HG03103 (cell line): ENCODE data around the gene CAMK2N1.
"Not testable (repeated sequence)": the region's sequence is repeated elsewhere in the genome, so short reads cannot be mapped to it uniquely, and the experiment has no call there.

Experiments used
- ATAC-seq: cut with Tn5 transposase; IDR thresholded peaks from one replicate; pipeline ENCODE4 v1.9.1; 2021; ENCODE audit warnings: low read depth; ENCODE audit not compliant: unreplicated experiment

The CAMK2N1 gene

GRCh38 chr1:20497506-20497905 lies 11.5 kb upstream of the CAMK2N1 start:
- no peak for ATAC-seq

GRCh38 chr1:20496725-20497383 lies 10.8 kb upstream of the CAMK2N1 start:
- ATAC-seq, result not testable (repeated sequence)

GRCh38 chr1:20496241-20496661 lies 10.2 kb upstream of the CAMK2N1 start:
- ATAC-seq, result no peak

- ATAC-seq, result no peak
Measured at GRCh38 chr1:20495661-20496060, 9.7 kb upstream of the CAMK2N1 start.

GRCh38 chr1:20494609-20495311 lies 8.8 kb upstream of the CAMK2N1 start:
- no peak for ATAC-seq

GRCh38 chr1:20493839-20494608 lies 8.0 kb upstream of the CAMK2N1 start:
- no peak for ATAC-seq

- no peak for ATAC-seq
Measured at GRCh38 chr1:20493309-20493708, 7.3 kb upstream of the CAMK2N1 start.

GRCh38 chr1:20492751-20493150 lies 6.7 kb upstream of the CAMK2N1 start:
- ATAC-seq, result no peak

GRCh38 chr1:20491866-20492265 lies 5.9 kb upstream of the CAMK2N1 start:
- ATAC-seq, result no peak

GRCh38 chr1:20491178-20491577 lies 5.2 kb upstream of the CAMK2N1 start:
- ATAC-seq, result no peak

- ATAC-seq, result no peak
Measured at GRCh38 chr1:20487236-20487590, 1.2 kb upstream of the CAMK2N1 start.

- no peak for ATAC-seq
Measured at GRCh38 chr1:20486457-20487235, 636 bp upstream of the CAMK2N1 start.

GRCh38 chr1:20484519-20485462 lies 1.2 kb downstream of the CAMK2N1 start:
- no peak for ATAC-seq

GRCh38 chr1:20483833-20484518 lies 2.0 kb downstream of the CAMK2N1 start:
- no peak for ATAC-seq

GRCh38 chr1:20483098-20483832 lies 2.7 kb downstream of the CAMK2N1 start:
- no peak for ATAC-seq

- no peak for ATAC-seq
Measured at GRCh38 chr1:20481643-20482498, 4.1 kb downstream of the CAMK2N1 start.

GRCh38 chr1:20480951-20481617 lies 4.9 kb downstream of the CAMK2N1 start:
- ATAC-seq, result no peak
